Tibial nerve (tissue), 4 donors: ENCODE measurements around the gene SDR39U1.

Source experiments
- EP300 ChIP-seq, 2 donors: sonication (generic); formaldehyde crosslinking; IDR thresholded peaks; one replicate each; pipeline ENCODE4 v1.6.1; 2017; ENCODE audit warnings: antibody characterized with exemption in 2 of 2, mild to moderate bottlenecking in 1 of 2
- TF ChIP-seq, protein P1 (sequence below), 5 experiments: fragments of 200-600 bp in 3 of 5; fragments of 450-650 bp in 2 of 5; sonication (generic) in 3 of 5; IDR thresholded peaks; one replicate each; pipeline ENCODE4 v1.5.1; 2016 to 2019; ENCODE audit warnings: antibody characterized with exemption in 5 of 5, mild to moderate bottlenecking in 3 of 5, moderate library complexity in 2 of 5

DNA sequence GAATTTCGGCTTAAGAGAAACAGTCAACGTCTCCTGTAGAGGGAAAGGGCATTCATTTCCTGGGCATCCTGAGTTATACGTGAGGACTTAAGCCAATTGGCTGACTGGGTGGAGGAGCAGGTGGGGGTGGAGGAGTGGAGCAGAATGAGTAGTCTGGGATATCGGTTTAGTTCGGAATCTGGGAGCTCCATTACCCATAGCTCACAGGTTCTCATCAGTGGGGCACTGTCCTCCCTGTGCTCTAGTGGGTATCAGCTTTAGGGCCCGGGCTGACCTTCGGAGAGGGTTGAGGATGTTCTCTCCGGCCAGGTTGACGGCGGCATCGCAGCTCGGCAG is 704 bp downstream of the SDR39U1 start:
- TF ChIP-seq, protein P1, sequence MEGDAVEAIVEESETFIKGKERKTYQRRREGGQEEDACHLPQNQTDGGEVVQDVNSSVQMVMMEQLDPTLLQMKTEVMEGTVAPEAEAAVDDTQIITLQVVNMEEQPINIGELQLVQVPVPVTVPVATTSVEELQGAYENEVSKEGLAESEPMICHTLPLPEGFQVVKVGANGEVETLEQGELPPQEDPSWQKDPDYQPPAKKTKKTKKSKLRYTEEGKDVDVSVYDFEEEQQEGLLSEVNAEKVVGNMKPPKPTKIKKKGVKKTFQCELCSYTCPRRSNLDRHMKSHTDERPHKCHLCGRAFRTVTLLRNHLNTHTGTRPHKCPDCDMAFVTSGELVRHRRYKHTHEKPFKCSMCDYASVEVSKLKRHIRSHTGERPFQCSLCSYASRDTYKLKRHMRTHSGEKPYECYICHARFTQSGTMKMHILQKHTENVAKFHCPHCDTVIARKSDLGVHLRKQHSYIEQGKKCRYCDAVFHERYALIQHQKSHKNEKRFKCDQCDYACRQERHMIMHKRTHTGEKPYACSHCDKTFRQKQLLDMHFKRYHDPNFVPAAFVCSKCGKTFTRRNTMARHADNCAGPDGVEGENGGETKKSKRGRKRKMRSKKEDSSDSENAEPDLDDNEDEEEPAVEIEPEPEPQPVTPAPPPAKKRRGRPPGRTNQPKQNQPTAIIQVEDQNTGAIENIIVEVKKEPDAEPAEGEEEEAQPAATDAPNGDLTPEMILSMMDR (IDR thresholded peaks at IDR 0.05), result no peak
- TF ChIP-seq EP300 (IDR thresholded peaks at IDR 0.05), result no peak
